Breast epithelium (tissue), 4 donors: Measurements from ENCODE around the gene HOXA11. TPM values are rescaled to one million over a fixed set of nuclear protein-coding genes. Genes with fewer than 3 reads are reported as not detected.
A peak's percentile ranks its signal among the peaks of the same experiment; 100 is the strongest.

Experiments
- DNase-seq, 2 donors: peaks; one replicate each; pipeline ENCODE4 v3.0.0-alpha.2; 2019; ENCODE audit warnings: low spot score in 2 of 2
- H3K27ac ChIP-seq, 2 donors: fragments of 200-600 bp; sonication (generic) in 1 of 2; one replicate each; pipeline ENCODE4 v1.5.1; 2016 to 2019; ENCODE audit warnings: mild to moderate bottlenecking in 1 of 2
- H3K27me3 ChIP-seq, 2 donors: fragments of 200-600 bp; sonication (generic) in 1 of 2; one replicate each; pipeline versions ENCODE4 v1.5.1 to v1.6.0; 2017 to 2019; ENCODE audit warnings: control low read depth in 1 of 2, mild to moderate bottlenecking in 1 of 2
- H3K36me3 ChIP-seq: fragments of 200-600 bp; one replicate; pipeline ENCODE4 v1.5.1; 2019
- H3K4me1 ChIP-seq, 2 donors: fragments of 200-600 bp; sonication (generic); one replicate each; pipeline ENCODE4 v1.5.1; 2016 to 2019; ENCODE audit warnings: control low read depth in 1 of 2
- H3K4me3 ChIP-seq, 3 donors: fragments of 200-600 bp; sonication (generic); 1 replicate in 2 of 3; 2 replicates in 1 of 3; pipeline ENCODE4 v1.5.1; 2016 to 2019; ENCODE audit warnings: mild to moderate bottlenecking in 3 of 3, moderate library complexity in 2 of 3
- H3K9me3 ChIP-seq, 2 donors: fragments of 200-600 bp; sonication (generic) in 1 of 2; one replicate each; pipeline ENCODE4 v1.5.1; 2016 to 2019; ENCODE audit warnings: control low read depth in 1 of 2
- CTCF ChIP-seq, 3 donors: fragments of 450-650 bp; IDR thresholded peaks; one replicate each; pipeline ENCODE4 v1.5.1; 2016 to 2017; ENCODE audit warnings: antibody characterized with exemption in 3 of 3, mild to moderate bottlenecking in 3 of 3, moderate library complexity in 3 of 3
- POLR2A ChIP-seq: fragments of 450-650 bp; IDR thresholded peaks from one replicate; pipeline ENCODE4 v1.6.1; 2016; ENCODE audit warnings: antibody characterized with exemption, mild to moderate bottlenecking, moderate library complexity
- POLR2AphosphoS5 ChIP-seq, 3 donors: sonication (generic); formaldehyde crosslinking; IDR thresholded peaks; one replicate each; pipeline ENCODE4 v1.6.1; 2017; ENCODE audit warnings: antibody characterized with exemption in 3 of 3
- intact Hi-C: fragments of 100-400 bp; cut with DNase I; formaldehyde crosslinking; loops from one replicate; pipeline ENCODE4 v1.15.1; 2023; ENCODE audit warnings: low total_unique reads
- total RNA-seq, 3 donors: library from RNA; depleted of rRNA; stranded (reverse); fragments of >200 nt; gene quantifications; one replicate each; pipeline ENCODE4 v1.1.0, GENCODE V29; 2016

The HOXA11 gene
- total RNA-seq, 3 donors from 2014 or later, result 1.9 TPM; not detected in 2

GRCh38 chr7:27147199-27148030, 37.6 kb downstream of the HOXA11 start, which contains the start of gene HOXA6:
TSS of gene HOXA6 (minus strand) at chr7:27147774. CDS start at chr7:27147749, 25 bp downstream.
- Histone ChIP-seq H3K27me3 (peaks cover 0 to 30% of the 10 kb centered on the region in 2 donors), H3K4me1 (peaks cover 0 to 4% of the 10 kb centered on the region in 2 donors), H3K27ac (peak within 1 kb of the TSS; percentile 95 to 96), H3K36me3 (no peaks in the 10 kb centered on the region), H3K4me3 (peak within 1 kb of the TSS; percentile 51 to 80 (median 75)), H3K9me3 (no peaks in the 10 kb centered on the region)
- peak; percentile 75 to 89 for DNase-seq
- TF ChIP-seq POLR2AphosphoS5 (IDR thresholded peaks at IDR 0.05), result peak in 2 of 3 donors; percentile 11 to 15
- TF ChIP-seq POLR2A, result no peak
- no peak for TF ChIP-seq CTCF (IDR thresholded peaks at IDR 0.05)
- intact Hi-C loops, result loop anchor here (5.0 kb wide), 2 partner anchors 530 to 775 kb away; no protein-coding TSS in a partner anchor

GRCh38 chr7:27146491-27147198, 38.4 kb downstream of the HOXA11 start:
- Histone ChIP-seq H3K4me3 (peak overlapping the region; percentile 51 to 80 (median 75)), H3K9me3 (no peaks in the 10 kb centered on the region), H3K36me3 (no peaks in the 10 kb centered on the region), H3K27me3 (peaks cover 0 to 25% of the 10 kb centered on the region in 2 donors), H3K27ac (peak overlapping the region; percentile 95 to 96), H3K4me1 (peaks cover 0 to 4% of the 10 kb centered on the region in 2 donors)
- intact Hi-C loops, result loop anchor here (5.0 kb wide), 2 partner anchors 531 to 774 kb away; no protein-coding TSS in a partner anchor
- DNase-seq, result peak; percentile 40 to 46
- TF ChIP-seq POLR2A, result no peak
- no peak for TF ChIP-seq CTCF (IDR thresholded peaks at IDR 0.05)
- TF ChIP-seq POLR2AphosphoS5 (IDR thresholded peaks at IDR 0.05), result no peak

- no peaks in the 10 kb centered on the region for H3K9me3 ChIP-seq
- DNase-seq, result peak in 1 of 2 donors; percentile 45
- intact Hi-C loops, result loop anchor here (5.0 kb wide), 2 partner anchors 531 to 774 kb away; no protein-coding TSS in a partner anchor
- H3K36me3 ChIP-seq, result no peaks in the 10 kb centered on the region
- no peak for TF ChIP-seq POLR2AphosphoS5 (IDR thresholded peaks at IDR 0.05)
- TF ChIP-seq CTCF (IDR thresholded peaks at IDR 0.05), result no peak
- no peak for TF ChIP-seq POLR2A
- H3K27me3 ChIP-seq, result peaks cover 0 to 25% of the 10 kb centered on the region in 2 donors
- H3K4me3 ChIP-seq, result peak overlapping the region; percentile 14 to 80 (median 75)
- peak overlapping the region; percentile 95 to 96 for H3K27ac ChIP-seq
- peaks cover 0 to 4% of the 10 kb centered on the region in 2 donors for H3K4me1 ChIP-seq
Observed at GRCh38 chr7:27145914-27146412, 39.1 kb downstream of the HOXA11 start.

GRCh38 chr7:27145165-27145913, 39.7 kb downstream of the HOXA11 start:
- H3K9me3 ChIP-seq, result no peaks in the 10 kb centered on the region
- intact Hi-C loops, result loop anchor here (5.0 kb wide), 2 partner anchors 532 to 773 kb away; no protein-coding TSS in a partner anchor
- H3K27me3 ChIP-seq, result peaks cover 0 to 25% of the 10 kb centered on the region in 2 donors
- H3K36me3 ChIP-seq, result no peaks in the 10 kb centered on the region
- H3K4me1 ChIP-seq, result peaks cover 0 to 4% of the 10 kb centered on the region in 2 donors
- TF ChIP-seq POLR2A, result no peak
- no peak for TF ChIP-seq CTCF (IDR thresholded peaks at IDR 0.05)
- no peak for TF ChIP-seq POLR2AphosphoS5 (IDR thresholded peaks at IDR 0.05)
- peak overlapping the region; percentile 14 to 80 (median 75) for H3K4me3 ChIP-seq
- peak overlapping the region; percentile 95 to 96 for H3K27ac ChIP-seq
- DNase-seq, result peak in 1 of 2 donors; percentile 25
